ENCODE results near the gene ABI2.

ABI2 gene

GRCh38 chr2:203492965-203493364 is 164.8 kb downstream of the ABI2 start (continued):
- TF ChIP-seq PBX3 (CRISPR knock-in tag; IDR thresholded peaks at IDR 0.05) = no peak
